Measurements from ENCODE around the gene PHACTR3.
A peak's percentile ranks its signal among the peaks of the same experiment; 100 is the strongest.

Gene PHACTR3

GRCh38 chr20:59623133-59623532 is 18.8 kb downstream of the PHACTR3 start:
- DNase-seq = no peak

GRCh38 chr20:59623583-59623982 is 19.2 kb downstream of the PHACTR3 start:
- DNase-seq = no peak

DNA sequence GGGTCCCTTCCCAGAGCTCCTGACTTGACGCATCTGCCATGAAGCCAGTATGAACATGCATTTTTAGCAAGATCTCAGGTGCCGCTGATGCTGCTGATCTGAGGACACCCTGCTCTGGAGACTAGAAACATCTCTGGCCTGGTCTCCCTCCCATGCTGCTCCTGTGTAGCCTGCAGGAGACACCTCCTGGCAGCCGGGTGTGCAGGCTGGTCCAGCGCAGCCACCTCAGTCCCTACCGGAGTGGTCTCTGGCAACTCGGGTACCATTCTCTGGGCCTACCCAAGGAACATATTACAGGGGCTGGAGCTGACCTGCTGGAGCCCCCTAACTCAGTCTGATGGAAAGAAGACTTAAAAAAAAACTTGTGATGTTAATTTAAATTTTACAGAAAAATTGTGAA is 20.1 kb downstream of the PHACTR3 start:
- no peak for DNase-seq

DNA sequence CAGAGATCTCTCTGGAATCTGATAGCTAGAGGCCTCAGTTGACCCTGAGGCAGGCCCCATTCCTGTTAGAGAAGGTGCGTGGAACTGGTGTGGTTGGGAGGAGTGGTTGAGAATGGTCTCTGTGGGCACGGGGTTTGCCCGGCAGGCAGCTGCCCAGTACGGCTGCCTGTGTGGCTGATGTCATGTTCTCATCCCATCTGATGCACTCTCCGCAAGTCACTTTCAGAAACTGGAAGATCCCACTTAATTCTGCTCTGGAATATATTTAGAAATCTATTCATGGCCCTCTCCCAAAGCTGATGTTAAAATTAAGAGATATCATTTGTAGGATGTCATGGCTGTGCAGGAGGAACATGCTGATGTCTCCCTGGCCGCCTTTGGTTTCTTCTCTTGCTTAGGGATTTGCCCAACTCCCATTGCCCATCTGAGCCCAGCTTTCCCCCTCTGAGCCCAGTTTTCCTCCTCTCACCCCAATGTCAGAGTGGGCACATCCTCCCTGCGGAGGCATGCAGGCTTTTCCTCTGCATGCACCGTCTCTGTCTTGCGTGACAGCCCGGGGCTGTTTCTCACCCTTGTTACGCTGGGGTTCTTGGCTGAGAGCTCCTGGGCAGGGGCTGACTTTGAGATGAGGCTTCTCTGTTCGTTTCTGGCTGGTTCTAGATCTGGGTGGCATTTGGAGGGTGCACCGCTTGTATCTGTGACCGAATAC is 21.0 kb downstream of the PHACTR3 start:
- DNase-seq = no peak

GRCh38 chr20:59627298-59627697 is 23.0 kb downstream of the PHACTR3 start:
- no peak for DNase-seq

DNA sequence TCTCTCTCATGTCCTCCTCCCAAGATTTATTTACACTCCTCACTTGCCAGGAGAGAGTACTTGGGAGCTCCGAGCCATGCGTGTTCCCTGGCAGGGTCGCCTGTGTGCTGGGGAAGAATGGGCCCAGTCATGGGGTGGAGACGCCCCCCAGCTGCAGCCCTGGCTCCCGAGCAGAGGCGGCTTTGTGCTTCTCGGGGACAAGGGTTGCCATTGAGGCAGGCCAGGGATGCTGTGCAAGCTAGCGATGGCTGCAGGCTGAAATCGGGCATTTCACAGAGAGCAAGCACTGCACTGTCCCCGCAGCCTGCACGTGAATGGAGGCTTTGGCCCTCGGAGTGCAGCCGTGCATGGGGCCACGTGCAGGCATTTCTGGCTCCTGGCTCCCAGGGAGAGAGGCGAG is 23.8 kb downstream of the PHACTR3 start:
- DNase-seq = no peak

GRCh38 chr20:59629141-59630045 is 25.1 kb downstream of the PHACTR3 start:
- no peak for DNase-seq

GRCh38 chr20:59630526-59630925 is 26.2 kb downstream of the PHACTR3 start:
- no peak for DNase-seq

DNA sequence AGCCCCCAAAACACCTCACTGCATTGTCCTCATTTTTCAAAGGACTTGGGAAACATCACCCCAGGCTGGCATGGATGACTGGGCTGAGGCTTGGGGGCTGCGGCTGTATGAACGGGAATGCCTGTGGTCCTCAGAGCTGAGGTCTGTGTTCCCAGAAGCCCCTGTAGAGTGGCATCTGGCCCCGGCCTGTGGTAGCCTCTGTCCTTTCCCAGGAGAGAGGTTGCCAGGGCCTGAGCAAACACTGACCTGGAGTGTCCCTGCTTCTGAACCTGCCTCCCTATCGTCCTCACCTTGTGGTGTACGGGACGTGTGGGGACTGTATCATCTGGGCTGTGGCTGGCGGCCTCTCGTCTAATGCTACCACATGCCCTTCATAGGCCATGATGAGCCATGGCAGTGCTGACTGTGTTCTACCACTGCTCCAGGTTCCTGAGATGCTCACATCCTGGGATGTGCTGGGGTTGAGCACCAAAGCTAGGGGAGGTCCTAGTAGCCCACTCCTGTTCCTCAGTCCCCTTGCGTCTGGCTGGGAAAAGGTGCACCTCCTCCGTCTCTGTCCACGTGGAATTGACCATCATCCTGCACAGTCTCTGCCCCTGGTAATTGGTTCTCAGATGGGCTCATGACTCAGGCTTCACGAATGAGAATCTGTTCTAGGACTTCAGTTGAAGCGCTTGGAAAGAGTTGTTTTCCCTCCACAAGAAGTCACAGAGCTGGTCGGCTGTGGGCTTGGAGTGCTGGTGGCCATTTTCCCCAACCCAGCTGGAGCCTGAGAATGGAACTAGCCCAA is 27.6 kb downstream of the PHACTR3 start:
- no peak for DNase-seq

DNA sequence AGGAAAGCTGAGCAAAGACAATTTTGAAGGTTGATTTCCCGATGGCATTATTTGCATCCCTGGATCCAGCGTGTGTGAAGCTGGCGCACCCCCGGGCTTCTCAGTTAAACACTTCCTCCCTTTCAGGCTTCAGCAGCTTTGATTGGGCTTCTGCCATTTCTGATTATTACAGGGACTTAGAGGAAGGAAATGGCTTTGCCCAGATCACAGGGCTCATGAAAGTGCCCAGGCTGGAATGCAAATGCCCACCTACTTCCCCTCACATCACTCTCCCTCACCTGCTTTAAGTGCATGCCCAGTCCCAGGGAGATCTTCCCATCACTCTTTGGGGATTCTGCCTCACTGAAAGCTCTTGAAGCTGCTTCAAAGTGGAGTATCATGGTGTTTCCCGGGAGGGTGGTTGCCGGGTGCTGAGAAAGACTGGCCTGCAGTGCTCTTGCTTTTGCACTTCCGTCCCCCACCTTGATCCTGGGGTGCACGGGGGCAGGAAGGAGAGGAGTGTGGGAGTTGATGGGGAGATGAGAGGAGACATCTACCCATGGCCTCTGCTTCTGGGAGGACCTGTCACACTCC is 28.3 kb downstream of the PHACTR3 start:
- DNase-seq = peak; percentile 19

- DNase-seq = peak; percentile 98
These were observed 29.4 kb downstream of the PHACTR3 start for GRCh38 chr20:59633656-59634251.

DNA sequence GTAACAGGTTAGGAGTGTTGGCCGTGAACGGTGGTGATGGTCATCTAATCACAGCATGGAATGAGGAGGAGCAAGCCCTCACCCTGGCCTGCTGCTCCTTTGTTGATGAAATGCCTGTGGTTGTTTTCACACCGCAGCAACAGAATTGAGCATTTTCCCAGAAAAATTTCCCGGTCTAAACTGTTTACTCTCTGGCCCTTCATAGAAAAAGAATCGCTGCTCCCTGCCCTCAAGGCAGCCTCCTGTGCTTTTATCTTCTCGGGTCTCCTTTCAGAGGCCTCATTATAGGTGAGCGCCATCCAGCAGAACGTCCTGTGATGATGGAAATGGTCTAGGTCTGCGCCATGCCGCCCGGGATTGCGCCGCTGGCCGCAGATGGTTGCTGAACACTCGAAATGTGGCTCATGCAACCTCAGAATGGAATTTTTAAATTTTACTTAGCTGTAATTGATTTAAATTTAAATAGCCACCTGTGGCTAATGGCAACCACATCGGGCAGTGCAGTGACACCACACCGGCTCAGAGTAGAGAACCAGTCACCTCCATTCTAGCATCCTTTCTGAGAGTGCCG is 30.2 kb downstream of the PHACTR3 start:
- peak; percentile 58 for DNase-seq

- no peak for DNase-seq
These were observed 32.5 kb downstream of the PHACTR3 start for GRCh38 chr20:59636766-59637370.

DNA sequence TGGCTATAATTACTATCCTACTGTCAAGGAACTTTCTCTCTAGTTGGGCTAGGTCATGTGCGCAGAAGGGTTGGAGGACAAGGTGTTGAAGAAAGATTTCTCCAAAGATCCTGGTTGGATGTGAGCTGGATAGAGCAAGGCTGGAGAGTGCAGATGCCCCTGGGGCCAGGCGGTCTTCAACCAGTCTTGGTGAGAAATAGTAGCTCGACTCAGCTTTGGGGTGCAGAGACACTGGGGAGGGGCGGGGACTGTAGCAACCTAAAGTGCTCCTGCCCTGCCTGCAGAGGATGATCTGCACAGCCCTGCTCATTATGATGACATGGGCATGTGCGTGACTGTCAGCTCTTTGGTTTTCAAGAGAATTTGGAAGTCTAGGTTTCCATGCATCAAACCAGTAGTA is 35.9 kb downstream of the PHACTR3 start:
- no peak for DNase-seq

DNA sequence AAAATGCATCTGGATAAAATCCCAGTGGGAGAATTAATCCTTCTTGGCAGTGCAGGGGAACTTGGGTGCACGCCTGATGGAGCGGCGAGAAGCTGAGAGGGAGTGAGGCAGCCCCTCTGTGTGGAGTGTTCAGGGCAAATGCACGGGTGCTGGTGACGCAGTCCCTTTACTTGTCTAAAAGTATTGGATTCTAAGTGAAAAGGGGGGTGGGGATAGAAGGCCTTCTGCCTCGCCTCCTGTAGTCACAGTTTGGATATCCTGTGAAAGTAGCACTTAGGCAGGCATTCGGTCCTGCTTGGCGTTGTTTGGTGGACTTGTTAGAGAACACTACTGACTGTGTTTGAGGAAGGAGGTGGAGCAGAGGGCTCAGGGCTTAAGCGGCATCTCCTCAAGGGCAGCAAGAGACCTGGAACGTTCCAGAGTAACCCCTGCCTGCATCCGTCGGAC is 39.3 kb downstream of the PHACTR3 start:
- no peak for DNase-seq

DNA sequence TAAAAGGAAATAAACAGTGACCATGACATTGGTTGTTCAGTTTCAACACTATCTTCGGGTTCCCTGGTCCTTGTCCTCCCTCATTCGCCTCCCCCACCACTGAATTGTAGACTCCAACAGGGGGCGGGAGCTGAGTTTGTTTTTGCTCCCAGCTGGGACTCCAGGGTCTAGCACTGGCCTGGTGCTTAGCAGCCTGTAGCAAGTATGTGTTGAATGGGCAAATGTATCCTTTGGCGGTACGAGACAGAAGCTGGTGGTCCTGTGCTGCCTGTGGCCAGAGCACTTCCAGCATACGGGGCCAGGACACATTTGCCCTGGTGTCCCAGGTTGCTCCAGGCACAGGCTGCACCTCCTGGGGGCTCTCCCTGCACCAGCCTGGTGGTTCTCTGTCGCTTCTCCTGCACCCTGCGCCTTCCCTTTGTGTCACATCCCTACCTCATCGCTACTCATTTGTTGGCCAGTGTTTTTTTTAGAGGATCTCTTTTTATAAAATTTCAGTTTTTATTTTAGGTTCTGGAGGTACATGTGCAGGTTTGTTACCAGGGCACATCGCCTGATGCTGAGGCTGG is 40.1 kb downstream of the PHACTR3 start:
- no peak for DNase-seq

- DNase-seq = no peak
These were observed 40.9 kb downstream of the PHACTR3 start for GRCh38 chr20:59645271-59645670.

DNA sequence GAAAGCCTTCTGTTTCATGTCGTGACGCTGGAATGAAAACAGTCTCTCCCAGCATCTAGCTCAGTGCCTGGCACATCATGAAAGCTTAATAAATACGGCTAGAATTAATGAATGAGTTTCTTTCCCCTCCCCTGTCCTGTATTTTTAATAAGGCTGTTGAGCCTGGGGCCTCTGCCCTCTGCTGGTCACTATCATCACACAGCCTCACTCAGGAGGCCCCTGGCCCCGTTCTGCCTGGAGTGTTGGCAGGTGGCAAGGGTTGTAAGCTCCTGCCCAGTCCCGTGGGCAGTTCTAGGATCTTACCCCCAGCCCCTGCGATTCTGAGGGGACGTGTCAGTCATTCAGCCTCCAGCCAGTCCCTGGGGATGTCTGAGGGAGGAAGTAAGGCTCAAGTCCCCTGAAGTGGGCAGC is 41.4 kb downstream of the PHACTR3 start:
- DNase-seq = no peak

DNA sequence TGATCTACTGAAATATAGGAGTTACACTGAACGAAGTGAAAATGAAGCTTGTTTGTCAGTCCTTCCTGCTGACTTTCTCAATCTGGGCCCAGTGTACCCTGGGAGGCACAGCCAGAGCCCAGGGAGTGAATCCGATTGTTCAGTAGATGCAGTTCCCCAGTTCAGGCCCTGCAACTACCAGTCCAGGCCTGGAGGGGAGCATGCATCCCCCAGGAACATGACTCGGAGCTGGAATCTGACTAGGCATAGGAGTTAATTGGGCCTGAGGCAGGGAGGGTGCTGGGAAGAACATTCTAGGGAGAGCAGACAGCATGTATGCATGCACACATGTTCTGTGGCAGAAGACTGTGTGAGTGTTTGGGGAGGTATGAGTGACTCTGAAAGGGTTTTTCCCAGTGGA is 42.1 kb downstream of the PHACTR3 start:
- DNase-seq = no peak

- no peak for DNase-seq
These were observed 42.9 kb downstream of the PHACTR3 start for GRCh38 chr20:59647271-59647670.

GRCh38 chr20:59648466-59649070 is 44.2 kb downstream of the PHACTR3 start:
- no peak for DNase-seq

Data from kidney glomerular epithelial cell (primary cell).